Suprapubic skin (tissue), 4 donors: ENCODE data around the gene EIF4E3.

ENCODE experiments used
- CTCF ChIP-seq, 2 donors: fragments of 200-600 bp in 1 of 2; fragments of 450-650 bp in 1 of 2; sonication (generic) in 1 of 2; IDR thresholded peaks; one replicate each; pipeline ENCODE4 v1.5.1; 2016 to 2019; ENCODE audit warnings: antibody characterized with exemption in 2 of 2, mild to moderate bottlenecking in 1 of 2, moderate library complexity in 1 of 2
- EP300 ChIP-seq: sonication (generic); formaldehyde crosslinking; IDR thresholded peaks from one replicate; pipeline ENCODE4 v1.6.1; 2017; ENCODE audit warnings: antibody characterized with exemption
- POLR2A ChIP-seq, 2 donors: fragments of 450-650 bp; IDR thresholded peaks; one replicate each; pipeline ENCODE4 v1.6.1; 2017; ENCODE audit warnings: antibody characterized with exemption in 2 of 2, mild to moderate bottlenecking in 2 of 2, moderate library complexity in 2 of 2
- POLR2AphosphoS5 ChIP-seq, 3 donors: sonication (generic); formaldehyde crosslinking; IDR thresholded peaks; one replicate each; pipeline ENCODE4 v1.6.1; 2017; ENCODE audit warnings: antibody characterized with exemption in 3 of 3

GRCh38 chr3:71721002-71721401, 4.2 kb downstream of the EIF4E3 start:
- TF ChIP-seq POLR2A (IDR thresholded peaks at IDR 0.05) (no peak), CTCF (IDR thresholded peaks at IDR 0.05) (no peak), EP300 (no peak), POLR2AphosphoS5 (IDR thresholded peaks at IDR 0.05) (no peak)
